Loucy (cell line): ENCODE results near the gene MYO5C.

ENCODE experiments used
- H2AFZ ChIP-seq: fragments of 200-600 bp; sonication (generic); 2 replicates; pipeline ENCODE4 v1.6.0; 2016; ENCODE audit warnings: antibody characterized with exemption, mild to moderate bottlenecking, low read length, moderate library complexity
- H3F3A ChIP-seq: fragments of 200-600 bp; 2 replicates; pipeline ENCODE4 v1.6.0; 2016; ENCODE audit warnings: antibody characterized with exemption, low read depth, mild to moderate bottlenecking
- H3K27me3 ChIP-seq: fragments of 200-600 bp; sonication (generic); 2 replicates; pipeline ENCODE4 v1.6.1; 2014; ENCODE audit warnings: low read length, mild to moderate bottlenecking; ENCODE audit not compliant: insufficient read depth, poor library complexity, severe bottlenecking
- H3K36me3 ChIP-seq: fragments of 200-600 bp; sonication (generic); 2 replicates; pipeline ENCODE4 v1.6.1; 2016; ENCODE audit warnings: low read length; ENCODE audit not compliant: insufficient read depth
- H3K4me1 ChIP-seq: fragments of 200-600 bp; sonication (generic); 2 replicates; pipeline ENCODE4 v1.5.1; 2014; ENCODE audit warnings: low read length, mild to moderate bottlenecking; ENCODE audit not compliant: insufficient read depth, poor library complexity, severe bottlenecking
- H3K4me2 ChIP-seq: fragments of 200-600 bp; sonication (generic); 2 replicates; pipeline ENCODE4 v1.6.0; 2014; ENCODE audit warnings: antibody characterized with exemption, low read length, low read depth, mild to moderate bottlenecking; ENCODE audit not compliant: poor library complexity, severe bottlenecking
- H3K4me3 ChIP-seq: fragments of 200-600 bp; sonication (generic); 2 replicates; pipeline ENCODE4 v1.5.1; 2014; ENCODE audit warnings: low read length, mild to moderate bottlenecking, mixed read lengths; ENCODE audit not compliant: poor library complexity, severe bottlenecking
- H3K79me2 ChIP-seq: fragments of 200-600 bp; sonication (generic); 2 replicates; pipeline ENCODE4 v1.6.1; 2014; ENCODE audit warnings: low read length; ENCODE audit not compliant: insufficient read depth
- H3K9ac ChIP-seq: fragments of 200-600 bp; sonication (generic); 2 replicates; pipeline ENCODE4 v1.6.0; 2014; ENCODE audit warnings: mild to moderate bottlenecking, low read depth, low read length, moderate library complexity; ENCODE audit not compliant: poor library complexity, severe bottlenecking
- H3K9me2 ChIP-seq: fragments of 200-600 bp; sonication (generic); replicated peaks from 2 replicates; pipeline ENCODE4 v1.6.1; 2016; ENCODE audit warnings: low read depth, low read length, mixed read lengths
- H3K9me3 ChIP-seq: fragments of 200-600 bp; sonication (generic); 2 replicates; pipeline ENCODE4 v1.6.1; 2014; ENCODE audit warnings: mild to moderate bottlenecking, antibody characterized with exemption, low read length, low read depth; ENCODE audit not compliant: insufficient read depth
- H4K20me1 ChIP-seq: fragments of 200-600 bp; sonication (generic); 2 replicates; pipeline ENCODE4 v1.6.0; 2014; ENCODE audit warnings: antibody characterized with exemption, low read length, mild to moderate bottlenecking; ENCODE audit not compliant: insufficient read depth, poor library complexity, severe bottlenecking
- CTCF ChIP-seq: fragments of 200-600 bp; sonication (generic); conservative IDR thresholded peaks from 2 replicates; pipeline ENCODE4 v1.5.1; 2014; ENCODE audit warnings: mild to moderate bottlenecking, antibody characterized with exemption, low read length
- EZH2phosphoT487 ChIP-seq: fragments of 200-600 bp; IDR thresholded peaks from 2 replicates; pipeline ENCODE4 v1.6.1; 2018; ENCODE audit warnings: antibody characterized with exemption, mild to moderate bottlenecking, moderate library complexity, borderline replicate concordance

Gene MYO5C

DNA sequence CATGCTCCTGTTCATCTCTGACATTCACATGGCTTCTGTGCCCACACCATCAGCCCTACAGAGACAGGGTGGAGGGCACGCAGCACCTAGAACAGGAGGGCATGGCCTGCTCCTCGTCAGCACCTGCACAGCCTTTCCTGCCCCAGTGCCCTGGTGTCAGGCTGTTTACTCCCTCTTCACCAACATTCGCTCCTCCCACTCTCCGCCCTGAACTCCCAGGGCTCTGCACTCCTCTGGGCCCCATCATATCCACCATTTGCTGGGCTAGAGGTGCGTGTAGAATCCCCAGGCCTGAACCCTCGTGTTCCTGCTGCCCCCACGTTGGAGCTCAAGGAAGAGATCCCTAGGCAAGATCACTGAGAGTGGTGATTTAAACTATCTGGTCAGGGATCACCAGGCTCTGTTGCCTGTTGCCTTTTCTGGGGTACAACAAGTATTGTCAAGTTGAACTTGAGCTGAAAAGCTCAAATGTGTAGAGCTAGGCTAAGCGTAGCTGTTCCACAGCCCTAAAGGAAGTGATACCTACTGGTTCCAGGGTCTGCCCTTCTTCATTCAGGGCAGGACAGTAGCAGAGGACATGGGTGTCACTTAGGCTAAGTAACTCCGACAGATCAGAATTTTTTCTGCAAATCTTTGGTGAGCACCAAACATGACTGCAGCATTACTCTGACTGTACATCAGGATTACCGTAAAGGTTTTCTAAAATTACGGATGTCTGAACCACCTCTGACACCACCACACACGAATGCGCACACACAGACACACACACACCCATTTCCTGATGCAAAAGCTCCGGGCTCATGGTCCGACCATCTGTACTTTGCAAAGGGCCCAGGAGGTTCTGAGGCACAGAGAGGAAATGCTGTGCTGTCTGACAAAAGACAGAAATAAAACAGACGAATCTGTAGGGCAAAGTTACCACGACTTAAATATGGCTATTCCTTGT lies 60.7 kb downstream of the MYO5C start:
- Histone ChIP-seq H3K36me3 (no peaks in the 10 kb centered on the region), H3K9me3 (no peaks in the 10 kb centered on the region), H3K9ac (peak overlapping the region; percentile 14), H2AFZ (peak overlapping the region; percentile 52), H3K4me2 (peak overlapping the region; percentile 29), H4K20me1 (no peaks in the 10 kb centered on the region), H3K79me2 (no peaks in the 10 kb centered on the region), H3K4me3 (no peak overlapping the region), H3K9me2 (no peaks in the 10 kb centered on the region), H3K4me1 (peaks cover 44% of the 10 kb centered on the region), H3K27me3 (no peaks in the 10 kb centered on the region), H3F3A (no peaks in the 10 kb centered on the region)
- TF ChIP-seq CTCF: no peak
- TF ChIP-seq EZH2phosphoT487: no peak

- Histone ChIP-seq H3K79me2 (no peaks in the 10 kb centered on the region), H3K4me3 (no peak overlapping the region), H3K9me2 (no peaks in the 10 kb centered on the region), H3F3A (no peaks in the 10 kb centered on the region), H3K4me1 (peaks cover 44% of the 10 kb centered on the region), H2AFZ (no peak overlapping the region), H3K9ac (no peak overlapping the region), H3K4me2 (no peak overlapping the region), H3K27me3 (no peaks in the 10 kb centered on the region), H4K20me1 (no peaks in the 10 kb centered on the region), H3K9me3 (no peaks in the 10 kb centered on the region), H3K36me3 (no peaks in the 10 kb centered on the region)
- no peak for TF ChIP-seq CTCF
- no peak for TF ChIP-seq EZH2phosphoT487
These were observed 62.2 kb downstream of the MYO5C start for GRCh38 chr15:52233405-52233804.

DNA sequence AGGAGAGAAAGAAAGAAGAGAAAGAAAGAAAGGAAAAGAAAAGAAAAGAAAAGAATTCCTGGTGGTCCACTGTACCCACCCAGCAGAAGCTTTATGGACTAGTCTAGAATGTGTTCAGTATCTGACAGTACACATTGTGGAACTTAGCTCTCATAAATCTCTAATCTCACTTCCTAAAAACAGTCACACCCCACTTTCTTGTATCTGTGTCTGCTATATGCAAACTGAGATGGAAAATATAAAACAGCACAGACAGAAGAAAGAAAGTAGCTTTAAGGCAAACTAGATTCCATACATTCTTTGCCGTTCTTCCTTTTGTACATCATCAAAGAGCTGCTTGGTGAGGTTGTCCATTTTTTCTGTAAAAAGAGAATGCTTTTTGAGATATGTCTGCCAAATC lies 63.3 kb downstream of the MYO5C start:
- Histone ChIP-seq H3K9ac (peak overlapping the region; percentile 14), H3K36me3 (no peaks in the 10 kb centered on the region)

More for the DNA sequence above, 63.3 kb downstream of the MYO5C start:
- TF ChIP-seq EZH2phosphoT487: no peak
- no peak for TF ChIP-seq CTCF
- Histone ChIP-seq H3K9me2 (no peaks in the 10 kb centered on the region), H3K9me3 (no peaks in the 10 kb centered on the region), H3K79me2 (no peaks in the 10 kb centered on the region), H3K4me2 (peak overlapping the region; percentile 33), H2AFZ (no peak overlapping the region), H3F3A (no peaks in the 10 kb centered on the region), H3K4me1 (peaks cover 44% of the 10 kb centered on the region), H4K20me1 (no peaks in the 10 kb centered on the region), H3K27me3 (no peaks in the 10 kb centered on the region), H3K4me3 (no peak overlapping the region)
